Measurements from ENCODE around the gene IRX2. TPM values are rescaled to one million over a fixed set of nuclear protein-coding genes. Genes with fewer than 3 reads are reported as not detected.

The IRX2 gene
- total and polyA plus RNA-seq, 2 of the 4 experiments (the other 2 are of a cell fraction), result 0.36 to 0.97 TPM

DNA sequence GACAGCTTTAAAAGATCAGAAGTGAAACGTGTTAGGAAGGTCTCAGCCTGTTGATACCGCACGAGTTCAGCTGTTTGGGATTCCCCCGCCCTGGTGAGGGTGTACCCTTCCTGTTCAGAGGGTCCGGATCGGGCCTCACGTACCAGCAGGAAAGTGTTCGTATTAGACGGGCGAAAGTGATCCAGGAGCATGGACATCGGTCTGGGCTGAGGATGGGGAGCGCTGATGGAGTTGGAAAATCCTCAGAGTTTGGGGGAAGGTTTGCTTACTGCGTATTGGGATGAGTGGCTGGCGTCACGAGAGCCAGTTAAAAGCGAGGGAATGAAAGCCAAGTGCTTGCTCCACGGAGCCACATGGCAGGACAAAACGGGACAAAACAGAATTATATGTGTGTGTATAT lies 47.4 kb downstream of the IRX2 start:
- dilution Hi-C loops (cut with HindIII; ENCODE audit: low sequenced_read_pairs, unreplicated experiment), result no loop called here
- intact Hi-C loops (cut with micrococcal nuclease), result no loop called here

More for the DNA sequence above, 47.4 kb downstream of the IRX2 start:
- H3K36me3 ChIP-seq (ENCODE audit: control insufficient read depth, insufficient read depth, low read length), result no peaks in the 10 kb centered on the region
- DNase-seq (no peak), ATAC-seq (ENCODE audit: low read depth) (no peak)
- ChIA-PET CTCF (no interaction called here), POLR2A (ENCODE audit: unreplicated experiment) (no interaction called here)
- H4K91ac ChIP-seq (ENCODE audit: insufficient read depth, low read depth, low read length), result no peak overlapping the region
- H2BK20ac ChIP-seq (ENCODE audit: low read depth, low read length), result no peak overlapping the region
- no peak overlapping the region for H3K4ac ChIP-seq (ENCODE audit: low read depth, low read length)
- no peak overlapping the region for H3K4me3 ChIP-seq (ENCODE audit: insufficient read depth, low read depth, low read length)
- no peaks in the 10 kb centered on the region for H3K4me1 ChIP-seq (ENCODE audit: control insufficient read depth, insufficient read depth, low read length)
- WGBS, 2 experiments (ENCODE audit: extremely low coverage in 2 of 2, insufficient read length in 1 of 2), result 80% methylated on average over 12 of the region's 18 CpGs; no CpG with 5 or more reads in 1 of the 2 experiments
- no peak overlapping the region for H4K5ac ChIP-seq (ENCODE audit: low read depth, low read length)
- H3K9me1 ChIP-seq (ENCODE audit: insufficient read depth, low read length), result no peaks in the 10 kb centered on the region
- peaks cover 40% of the 10 kb centered on the region for H3K9me3 ChIP-seq (ENCODE audit: control insufficient read depth, insufficient read depth, low read length)
- TF ChIP-seq RCOR1 (IDR thresholded peaks at IDR 0.05; ENCODE audit: insufficient replicate concordance, low read length) (no peak), FOS (IDR thresholded peaks at IDR 0.05; ENCODE audit: low read depth, low read length) (no peak), SMC3 (IDR thresholded peaks at IDR 0.05; ENCODE audit: low read depth, low read length) (no peak), POLR2A (IDR thresholded peaks at IDR 0.05; ENCODE audit: low read depth, low read length) (no peak), RFX5 (IDR thresholded peaks at IDR 0.05; ENCODE audit: low read depth, low read length) (no peak), CHD1 (IDR thresholded peaks at IDR 0.05; ENCODE audit: low read depth, low read length) (no peak), CEBPB (IDR thresholded peaks at IDR 0.05; ENCODE audit: low read depth, low read length) (no peak), NFE2L2 (IDR thresholded peaks at IDR 0.05; ENCODE audit: low read depth, low read length) (no peak), BHLHE40 (IDR thresholded peaks at IDR 0.05; ENCODE audit: low read depth, low read length) (no peak), MXI1 (IDR thresholded peaks at IDR 0.05; ENCODE audit: borderline replicate concordance, low read depth, low read length) (no peak), MAZ (IDR thresholded peaks at IDR 0.05; ENCODE audit: borderline replicate concordance, low read depth, low read length) (no peak), RAD21 (IDR thresholded peaks at IDR 0.05; ENCODE audit: low read length) (no peak)
- TF ChIP-seq, protein P1, sequence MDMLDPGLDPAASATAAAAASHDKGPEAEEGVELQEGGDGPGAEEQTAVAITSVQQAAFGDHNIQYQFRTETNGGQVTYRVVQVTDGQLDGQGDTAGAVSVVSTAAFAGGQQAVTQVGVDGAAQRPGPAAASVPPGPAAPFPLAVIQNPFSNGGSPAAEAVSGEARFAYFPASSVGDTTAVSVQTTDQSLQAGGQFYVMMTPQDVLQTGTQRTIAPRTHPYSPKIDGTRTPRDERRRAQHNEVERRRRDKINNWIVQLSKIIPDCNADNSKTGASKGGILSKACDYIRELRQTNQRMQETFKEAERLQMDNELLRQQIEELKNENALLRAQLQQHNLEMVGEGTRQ (IDR thresholded peaks at IDR 0.05; ENCODE audit: low read depth, low read length), result no peak
- TF ChIP-seq, protein P2, sequence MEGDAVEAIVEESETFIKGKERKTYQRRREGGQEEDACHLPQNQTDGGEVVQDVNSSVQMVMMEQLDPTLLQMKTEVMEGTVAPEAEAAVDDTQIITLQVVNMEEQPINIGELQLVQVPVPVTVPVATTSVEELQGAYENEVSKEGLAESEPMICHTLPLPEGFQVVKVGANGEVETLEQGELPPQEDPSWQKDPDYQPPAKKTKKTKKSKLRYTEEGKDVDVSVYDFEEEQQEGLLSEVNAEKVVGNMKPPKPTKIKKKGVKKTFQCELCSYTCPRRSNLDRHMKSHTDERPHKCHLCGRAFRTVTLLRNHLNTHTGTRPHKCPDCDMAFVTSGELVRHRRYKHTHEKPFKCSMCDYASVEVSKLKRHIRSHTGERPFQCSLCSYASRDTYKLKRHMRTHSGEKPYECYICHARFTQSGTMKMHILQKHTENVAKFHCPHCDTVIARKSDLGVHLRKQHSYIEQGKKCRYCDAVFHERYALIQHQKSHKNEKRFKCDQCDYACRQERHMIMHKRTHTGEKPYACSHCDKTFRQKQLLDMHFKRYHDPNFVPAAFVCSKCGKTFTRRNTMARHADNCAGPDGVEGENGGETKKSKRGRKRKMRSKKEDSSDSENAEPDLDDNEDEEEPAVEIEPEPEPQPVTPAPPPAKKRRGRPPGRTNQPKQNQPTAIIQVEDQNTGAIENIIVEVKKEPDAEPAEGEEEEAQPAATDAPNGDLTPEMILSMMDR (conservative IDR thresholded peaks at IDR 0.05; ENCODE audit: low read depth, low read length), result no peak
- TF ChIP-seq, protein P3, sequence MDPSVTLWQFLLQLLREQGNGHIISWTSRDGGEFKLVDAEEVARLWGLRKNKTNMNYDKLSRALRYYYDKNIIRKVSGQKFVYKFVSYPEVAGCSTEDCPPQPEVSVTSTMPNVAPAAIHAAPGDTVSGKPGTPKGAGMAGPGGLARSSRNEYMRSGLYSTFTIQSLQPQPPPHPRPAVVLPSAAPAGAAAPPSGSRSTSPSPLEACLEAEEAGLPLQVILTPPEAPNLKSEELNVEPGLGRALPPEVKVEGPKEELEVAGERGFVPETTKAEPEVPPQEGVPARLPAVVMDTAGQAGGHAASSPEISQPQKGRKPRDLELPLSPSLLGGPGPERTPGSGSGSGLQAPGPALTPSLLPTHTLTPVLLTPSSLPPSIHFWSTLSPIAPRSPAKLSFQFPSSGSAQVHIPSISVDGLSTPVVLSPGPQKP (IDR thresholded peaks at IDR 0.05; ENCODE audit: borderline replicate concordance, low read depth, low read length), result no peak
- no peak overlapping the region for H2AK9ac ChIP-seq (replicated peaks; ENCODE audit: low read depth, low read length, poor library complexity)
- no peak overlapping the region for H2BK15ac ChIP-seq (ENCODE audit: low read depth, low read length)
- H3K27me3 ChIP-seq (ENCODE audit: control insufficient read depth, insufficient read depth, low read length), result no peaks in the 10 kb centered on the region
- BruUV-seq (replicated peaks), result no TSS peak
- no peaks in the 10 kb centered on the region for H4K20me1 ChIP-seq (ENCODE audit: insufficient read depth, low read length)
- H2BK120ac ChIP-seq (ENCODE audit: low read depth, low read length), result no peak overlapping the region
- in situ Hi-C loops (cut with MboI; ENCODE audit: low sequenced_read_pairs), result no loop called here
- H3K79me1 ChIP-seq (ENCODE audit: low read depth in 1 of 2, low read length in 2 of 2), result no peaks in the 10 kb centered on the region
- no peak overlapping the region for H3K4me2 ChIP-seq (ENCODE audit: low read depth, low read length)
- H3K56ac ChIP-seq (ENCODE audit: extremely low read depth, insufficient read depth, low read length), result no peak overlapping the region
- H4K8ac ChIP-seq (ENCODE audit: low read depth in 2 of 2, low read length in 2 of 2), result no peak overlapping the region
- H3K14ac ChIP-seq (replicated peaks; ENCODE audit: low read depth, low read length), result no peak overlapping the region
- no peak overlapping the region for H3K9ac ChIP-seq (ENCODE audit: low read depth, low read length)
- H3K23ac ChIP-seq (ENCODE audit: low read depth, low read length), result no peak overlapping the region
- H2AK5ac ChIP-seq (ENCODE audit: low read depth, low read length), result no peak overlapping the region
- no peak overlapping the region for H3K27ac ChIP-seq (ENCODE audit: insufficient read depth, low read length)
- H2BK5ac ChIP-seq (ENCODE audit: low read depth, low read length, poor library complexity, severe bottlenecking), result no peak overlapping the region
- no peak overlapping the region for H2AFZ ChIP-seq (replicated peaks; ENCODE audit: low read length, poor library complexity)
- no peak overlapping the region for H3K18ac ChIP-seq (ENCODE audit: low read depth, low read length)
